LNCaP clone FGC (cell line): ENCODE data around the gene HES4.

Experiments used
- DNase-seq: peaks from one replicate; pipeline ENCODE4 v3.0.0-alpha.2; 2011; ENCODE audit warnings: low read depth
- H3K4me3 ChIP-seq: 2 replicates; pipeline ENCODE4 v1.5.1; 2011; ENCODE audit warnings: mild to moderate bottlenecking, low read depth, low read length, control low read depth
- CTCF ChIP-seq: IDR thresholded peaks from 2 replicates; pipeline ENCODE4 v1.5.1; 2012; ENCODE audit warnings: mild to moderate bottlenecking; ENCODE audit not compliant: control insufficient read depth, insufficient read depth; ENCODE audit errors: extremely low read depth

HES4 gene

GRCh38 chr1:969260-969855 lies 30.5 kb downstream of the HES4 start:
- TF ChIP-seq CTCF = no peak
- H3K4me3 ChIP-seq = no peak overlapping the region
- no peak for DNase-seq

DNA sequence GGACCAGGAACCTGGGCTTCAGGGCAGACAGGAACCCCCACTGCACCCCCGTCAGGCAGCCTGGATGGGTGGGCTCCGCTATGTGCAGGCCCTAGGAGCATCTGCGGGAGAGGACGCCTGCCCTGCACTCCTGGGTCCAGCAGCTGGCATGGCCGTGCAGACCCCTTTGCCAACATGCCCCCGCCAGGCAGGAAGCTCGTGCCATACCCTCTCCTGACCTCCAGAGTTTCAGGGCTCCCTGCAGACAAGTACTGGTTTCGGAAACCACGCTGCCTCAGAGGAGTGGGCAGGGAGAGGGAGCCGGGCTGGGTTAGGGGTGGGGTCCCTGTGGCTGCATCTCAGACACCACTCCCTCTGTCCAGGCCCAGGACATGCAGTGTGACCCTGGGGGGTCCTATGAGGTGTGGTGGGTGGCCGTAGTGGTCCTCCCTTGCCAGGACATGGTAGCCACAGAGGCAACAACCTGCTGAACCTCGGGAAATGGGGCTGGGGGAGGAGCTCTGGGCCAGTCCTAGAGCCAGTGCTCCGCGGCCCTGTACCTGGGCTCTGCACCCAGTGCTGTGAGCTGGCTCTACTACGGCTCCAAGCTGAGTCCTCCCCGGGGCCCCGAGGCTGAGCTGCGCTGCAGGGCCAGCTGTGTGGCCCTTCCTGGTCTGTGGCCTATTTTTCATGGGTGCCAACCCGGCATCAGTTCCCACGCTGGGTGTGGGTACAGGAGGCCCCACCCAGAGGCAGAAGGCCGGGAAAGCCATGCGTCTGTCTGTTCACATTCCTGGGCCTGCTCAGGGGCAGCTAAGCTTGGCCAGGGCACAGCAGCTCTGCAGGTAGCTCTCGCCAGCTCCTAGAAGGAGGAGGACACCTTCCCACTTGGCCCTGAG lies 32.2 kb downstream of the HES4 start:
- no peak for DNase-seq
- TF ChIP-seq CTCF = no peak
- peak overlapping the region; percentile 82 for H3K4me3 ChIP-seq

DNA sequence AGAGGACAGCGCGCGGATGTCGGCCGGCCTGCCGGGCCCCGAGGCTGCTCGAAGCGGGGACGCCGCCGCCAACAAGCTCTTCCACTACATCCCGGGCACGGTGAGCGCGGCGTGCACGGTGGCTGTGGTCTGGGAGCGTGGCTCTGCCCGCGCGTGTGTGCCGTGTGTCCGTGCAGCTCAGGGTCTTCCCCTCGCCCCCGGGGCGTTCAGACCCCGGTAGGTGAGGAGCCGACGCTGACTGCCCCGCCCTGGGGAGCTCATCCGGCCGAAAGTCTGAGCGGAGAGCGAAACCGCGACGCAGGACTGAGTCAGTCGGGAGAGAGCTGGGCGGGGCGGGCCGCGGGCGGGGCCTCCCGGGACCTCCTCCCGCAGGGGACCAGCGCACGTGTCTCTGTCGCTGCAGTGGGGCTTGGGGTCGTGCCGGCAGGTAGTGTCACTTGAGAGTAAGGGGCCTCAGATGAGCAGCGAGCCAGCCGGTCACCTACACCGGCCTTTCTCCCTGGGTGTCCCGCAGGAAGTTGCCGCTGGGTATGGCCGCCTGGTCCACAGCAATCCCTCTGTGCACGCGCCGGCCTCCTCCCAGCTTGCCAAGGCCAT lies 33.1 kb downstream of the HES4 start:
- no peak for DNase-seq
- no peak for TF ChIP-seq CTCF
- H3K4me3 ChIP-seq = peak overlapping the region; percentile 82

DNA sequence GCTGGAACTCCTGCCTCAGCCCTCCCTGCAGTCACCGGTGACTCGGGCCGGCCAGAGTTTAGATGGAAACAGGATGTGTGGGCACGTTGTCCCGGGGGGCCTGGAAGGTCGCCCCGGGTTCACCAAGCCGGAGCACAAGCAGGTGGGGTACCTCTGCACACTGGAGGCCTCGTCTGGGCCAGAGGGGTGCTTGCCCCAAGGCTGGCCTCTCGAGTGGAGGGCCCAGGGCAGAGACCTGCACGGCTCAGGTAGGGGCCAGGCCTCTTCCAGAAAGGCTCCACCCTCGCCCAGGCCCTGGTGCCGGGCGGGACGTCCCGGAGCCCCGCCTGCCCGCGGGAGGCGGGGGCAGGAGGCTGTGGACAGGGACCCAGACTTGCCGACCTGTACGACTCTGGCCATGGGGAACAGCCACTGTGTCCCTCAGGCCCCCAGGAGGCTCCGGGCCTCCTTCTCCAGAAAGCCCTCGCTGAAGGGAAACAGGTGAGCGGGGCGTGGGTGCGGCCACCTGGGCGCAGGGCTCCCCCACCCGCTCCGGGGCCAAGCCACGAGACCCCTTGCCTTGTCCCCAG lies 33.7 kb downstream of the HES4 start, which contains the start of gene PLEKHN1:
Gene PLEKHN1, plus strand, starts transcription at position 348 of the 569 bp plus-strand sequence. Its CDS starts 50 bp downstream, at position 398.
- H3K4me3 ChIP-seq = peak within 1 kb of the TSS; percentile 82
- DNase-seq = no peak
- TF ChIP-seq CTCF = no peak

DNA sequence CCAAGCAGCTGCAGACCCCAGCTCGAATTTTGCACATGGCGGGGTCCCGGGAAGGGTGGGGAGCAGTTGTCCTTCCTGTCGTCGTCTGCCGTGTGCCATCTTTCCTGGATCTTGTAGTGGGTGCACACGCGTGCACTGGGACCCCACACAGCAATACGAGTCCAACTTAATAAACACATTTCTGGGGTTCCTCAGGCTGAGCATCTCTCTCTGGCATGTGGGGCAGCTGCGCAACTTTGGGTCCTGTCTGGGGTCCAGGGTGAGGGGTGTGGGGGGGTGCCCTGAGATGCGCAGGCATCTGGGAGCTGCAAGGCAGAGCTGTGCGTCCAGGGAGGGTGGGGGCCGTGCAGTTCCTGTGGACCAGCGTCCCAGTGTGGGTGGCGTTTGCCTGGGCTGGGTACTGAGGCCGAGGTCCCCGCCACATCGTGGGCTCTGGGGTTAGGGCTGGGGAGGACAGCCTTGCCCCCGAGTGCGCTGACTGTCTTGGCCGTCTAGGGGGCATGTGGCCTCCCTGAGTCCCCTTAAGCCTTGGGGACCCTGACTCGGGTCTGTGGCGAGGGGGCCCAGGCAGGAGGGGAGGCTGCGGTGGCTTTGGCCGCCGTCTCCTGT lies 34.3 kb downstream of the HES4 start:
- no peak for TF ChIP-seq CTCF
- peak overlapping the region; percentile 82 for H3K4me3 ChIP-seq

GRCh38 chr1:964691-965525 lies 35.0 kb downstream of the HES4 start:
- DNase-seq = no peak

More for the DNA sequence above, 34.3 kb downstream of the HES4 start:
- no peak for DNase-seq

More at GRCh38 chr1:964691-965525, 35.0 kb downstream of the HES4 start:
- TF ChIP-seq CTCF = no peak
- H3K4me3 ChIP-seq = no peak overlapping the region
